ENCODE results near the gene USF1. TPM values are rescaled to one million over a fixed set of nuclear protein-coding genes. Genes with fewer than 3 reads are reported as not detected.
"Not testable (repeated sequence)": the region's sequence is repeated elsewhere in the genome, so short reads cannot be mapped to it uniquely, and the experiment has no call there.

USF1 gene
- total RNA-seq, 1 donor from 2014 or later = 66.4 TPM

- H3K9me3 Mint-ChIP-seq = no peaks in the 10 kb centered on the region
- H3K36me3 Mint-ChIP-seq = peaks cover 2% of the 10 kb centered on the region
- TF ChIP-seq, protein P1, sequence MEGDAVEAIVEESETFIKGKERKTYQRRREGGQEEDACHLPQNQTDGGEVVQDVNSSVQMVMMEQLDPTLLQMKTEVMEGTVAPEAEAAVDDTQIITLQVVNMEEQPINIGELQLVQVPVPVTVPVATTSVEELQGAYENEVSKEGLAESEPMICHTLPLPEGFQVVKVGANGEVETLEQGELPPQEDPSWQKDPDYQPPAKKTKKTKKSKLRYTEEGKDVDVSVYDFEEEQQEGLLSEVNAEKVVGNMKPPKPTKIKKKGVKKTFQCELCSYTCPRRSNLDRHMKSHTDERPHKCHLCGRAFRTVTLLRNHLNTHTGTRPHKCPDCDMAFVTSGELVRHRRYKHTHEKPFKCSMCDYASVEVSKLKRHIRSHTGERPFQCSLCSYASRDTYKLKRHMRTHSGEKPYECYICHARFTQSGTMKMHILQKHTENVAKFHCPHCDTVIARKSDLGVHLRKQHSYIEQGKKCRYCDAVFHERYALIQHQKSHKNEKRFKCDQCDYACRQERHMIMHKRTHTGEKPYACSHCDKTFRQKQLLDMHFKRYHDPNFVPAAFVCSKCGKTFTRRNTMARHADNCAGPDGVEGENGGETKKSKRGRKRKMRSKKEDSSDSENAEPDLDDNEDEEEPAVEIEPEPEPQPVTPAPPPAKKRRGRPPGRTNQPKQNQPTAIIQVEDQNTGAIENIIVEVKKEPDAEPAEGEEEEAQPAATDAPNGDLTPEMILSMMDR (IDR thresholded peaks at IDR 0.05; ENCODE audit: unreplicated experiment) = no peak
- peak overlapping the region; percentile 51 for H3K27ac Mint-ChIP-seq
- H3K4me3 Mint-ChIP-seq = no peak overlapping the region
- H3K4me1 Mint-ChIP-seq = peaks cover 21% of the 10 kb centered on the region
- no peaks in the 10 kb centered on the region for H3K27me3 Mint-ChIP-seq (ENCODE audit: low read depth)
- no peak for DNase-seq (ENCODE audit: low spot score in 2 of 2, unreplicated experiment in 2 of 2)
Measured at GRCh38 chr1:161032409-161032808, 13.4 kb downstream of the USF1 start.

DNA sequence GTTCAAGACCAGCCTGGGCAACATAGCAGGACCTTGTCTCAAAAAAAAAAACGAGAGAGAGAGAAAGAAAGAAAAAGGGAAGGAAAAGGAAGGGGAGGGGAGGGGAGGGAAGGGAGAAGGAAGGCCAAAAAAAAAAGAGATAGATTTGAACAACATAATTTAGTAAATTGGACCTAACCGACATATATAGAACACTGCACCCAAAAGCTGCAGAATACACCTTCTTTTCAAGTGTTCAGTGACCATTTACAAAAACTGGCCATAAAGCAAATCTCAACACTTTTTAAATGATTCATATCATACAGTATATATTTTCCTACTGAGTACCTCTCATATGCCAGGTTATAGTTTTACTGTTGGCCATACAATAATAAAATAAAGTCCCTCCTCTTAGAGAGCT lies 13.9 kb downstream of the USF1 start:
- peaks cover 2% of the 10 kb centered on the region for H3K36me3 Mint-ChIP-seq
- peaks cover 16% of the 10 kb centered on the region for H3K4me1 Mint-ChIP-seq
- H3K27me3 Mint-ChIP-seq (ENCODE audit: low read depth) = no peaks in the 10 kb centered on the region
- no peak for DNase-seq (ENCODE audit: low spot score in 2 of 2, unreplicated experiment in 2 of 2)
- TF ChIP-seq, protein P1 (IDR thresholded peaks at IDR 0.05; ENCODE audit: unreplicated experiment) = no peak
- H3K27ac Mint-ChIP-seq = peak overlapping the region; percentile 87
- no peak overlapping the region for H3K4me3 Mint-ChIP-seq
- no peaks in the 10 kb centered on the region for H3K9me3 Mint-ChIP-seq

DNA sequence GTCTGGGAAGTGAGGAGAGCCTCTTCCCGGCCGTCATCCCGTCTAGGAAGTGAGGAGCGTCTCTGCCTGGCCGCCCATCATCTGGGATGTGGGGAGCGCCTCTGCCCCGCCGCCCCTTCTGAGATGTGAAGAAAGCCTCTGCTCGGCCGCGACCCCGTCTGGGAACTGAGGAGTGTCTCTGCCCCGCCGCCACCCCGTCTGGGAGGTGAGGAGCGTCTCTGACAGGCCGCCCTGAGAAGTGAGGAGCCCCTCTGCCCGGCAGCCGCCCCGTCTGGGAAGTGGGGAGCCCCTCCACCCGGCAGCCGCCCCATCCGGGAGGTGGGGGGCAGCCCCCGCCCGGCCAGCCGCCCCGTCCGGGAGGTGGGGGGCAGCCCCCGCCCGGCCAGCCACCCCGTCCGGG lies 16.3 kb downstream of the USF1 start:
- H3K27ac Mint-ChIP-seq; H3K36me3 Mint-ChIP-seq; H3K9me3 Mint-ChIP-seq; H3K27me3 Mint-ChIP-seq (ENCODE audit: low read depth); H3K4me3 Mint-ChIP-seq; DNase-seq (ENCODE audit: low spot score in 2 of 2, unreplicated experiment in 2 of 2): not testable (repeated sequence)
- peaks cover 16% of the 10 kb centered on the region for H3K4me1 Mint-ChIP-seq

DNA sequence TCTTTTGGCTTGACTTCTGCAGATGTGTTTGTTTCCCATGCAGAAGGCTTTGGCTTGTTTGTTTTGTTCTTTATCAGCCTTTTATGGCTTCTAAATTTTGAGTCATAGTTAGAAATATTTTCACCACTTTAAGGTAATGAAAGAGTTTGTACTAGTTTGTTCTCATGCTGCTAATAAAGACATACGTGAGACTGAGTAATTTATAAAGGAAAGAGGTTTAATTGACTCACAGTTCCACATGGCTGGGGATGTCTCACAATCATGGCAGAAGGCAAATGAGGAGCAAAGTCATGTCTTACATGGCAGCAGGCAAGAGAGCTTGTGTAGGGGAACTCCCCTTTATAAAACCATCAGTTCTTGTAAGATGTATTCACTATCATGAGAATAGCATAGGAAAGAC lies 18.8 kb downstream of the USF1 start:
- H3K4me3 Mint-ChIP-seq; H3K9me3 Mint-ChIP-seq; DNase-seq (ENCODE audit: low spot score in 2 of 2, unreplicated experiment in 2 of 2); H3K4me1 Mint-ChIP-seq; H3K27ac Mint-ChIP-seq; H3K27me3 Mint-ChIP-seq (ENCODE audit: low read depth); H3K36me3 Mint-ChIP-seq: not testable (repeated sequence)

DNA sequence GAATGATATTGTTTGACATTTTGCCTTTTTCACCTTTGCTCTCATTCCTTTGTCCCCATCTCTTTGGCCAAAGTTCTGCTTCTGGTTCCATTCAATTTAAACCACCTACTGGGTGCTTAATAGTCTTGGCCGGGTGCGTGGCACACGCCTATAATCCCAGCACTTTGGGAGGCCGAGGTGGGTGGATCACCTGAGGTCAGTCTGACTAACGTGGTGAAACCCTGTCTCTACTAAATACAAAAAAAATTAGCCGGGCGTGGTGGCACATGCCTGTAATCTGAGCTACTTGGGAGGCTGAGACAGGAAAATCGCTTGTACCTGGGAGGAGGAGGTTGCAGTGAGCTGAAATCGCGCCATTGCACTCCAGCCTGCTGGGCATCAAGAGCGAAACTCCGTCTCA lies 23.3 kb downstream of the USF1 start:
- H3K36me3 Mint-ChIP-seq; H3K9me3 Mint-ChIP-seq; H3K27me3 Mint-ChIP-seq (ENCODE audit: low read depth); DNase-seq (ENCODE audit: low spot score in 2 of 2, unreplicated experiment in 2 of 2): not testable (repeated sequence)
- peak overlapping the region; percentile 41 for H3K4me3 Mint-ChIP-seq
- peaks cover 35% of the 10 kb centered on the region for H3K4me1 Mint-ChIP-seq
- H3K27ac Mint-ChIP-seq = peak overlapping the region; percentile 100

- H3K27ac Mint-ChIP-seq = peak overlapping the region; percentile 100
- TF ChIP-seq, protein P1 (IDR thresholded peaks at IDR 0.05; ENCODE audit: unreplicated experiment) = no peak
Measured at GRCh38 chr1:161021970-161022353, 23.8 kb downstream of the USF1 start.

GRCh38 chr1:161021165-161021969 lies 24.4 kb downstream of the USF1 start:
- peak; percentile 89 to 94 for DNase-seq (ENCODE audit: low spot score in 2 of 2, unreplicated experiment in 2 of 2)
- Mint-ChIP-seq H3K9me3 (no peaks in the 10 kb centered on the region), H3K27me3 (ENCODE audit: low read depth) (peaks cover 8% of the 10 kb centered on the region), H3K27ac (peak overlapping the region; percentile 100), H3K4me1 (peaks cover 45% of the 10 kb centered on the region), H3K4me3 (peak overlapping the region; percentile 86), H3K36me3 (no peaks in the 10 kb centered on the region)
- TF ChIP-seq, protein P1 (IDR thresholded peaks at IDR 0.05; ENCODE audit: unreplicated experiment) = no peak

More at GRCh38 chr1:161021970-161022353, 23.8 kb downstream of the USF1 start:
- Mint-ChIP-seq H3K27me3 (ENCODE audit: low read depth) (peaks cover 8% of the 10 kb centered on the region), H3K4me1 (peaks cover 40% of the 10 kb centered on the region), H3K4me3 (peak overlapping the region; percentile 86), H3K36me3 (no peaks in the 10 kb centered on the region), H3K9me3 (no peaks in the 10 kb centered on the region)
- DNase-seq (ENCODE audit: low spot score in 2 of 2, unreplicated experiment in 2 of 2) = no peak

Measured in mesothelial cell of epicardium (in vitro differentiated cells).